Liver (tissue), 3 donors: ENCODE data around the gene APEX1.

Experiments used
- EGR1 ChIP-seq, 2 donors: IDR thresholded peaks; 2 replicates each; pipeline ENCODE4 v1.6.1; 2016 to 2018; ENCODE audit warnings: antibody characterized with exemption in 2 of 2, low read depth in 2 of 2
- FOXA1 ChIP-seq: IDR thresholded peaks from 2 replicates; pipeline ENCODE4 v1.6.1; 2016; ENCODE audit warnings: antibody characterized with exemption
- GABPA ChIP-seq, 2 donors: IDR thresholded peaks in 1 of 2; conservative IDR thresholded peaks in 1 of 2; 2 replicates each; pipeline ENCODE4 v1.6.1; 2016; ENCODE audit warnings: antibody characterized with exemption in 2 of 2, mild to moderate bottlenecking in 1 of 2, moderate library complexity in 1 of 2
- JUND ChIP-seq, 2 donors: IDR thresholded peaks; 2 replicates each; pipeline ENCODE4 v1.6.1; 2016; ENCODE audit warnings: antibody characterized with exemption in 2 of 2
- MAX ChIP-seq: IDR thresholded peaks from 2 replicates; pipeline ENCODE4 v1.6.1; 2016; ENCODE audit warnings: antibody characterized with exemption
- RAD21 ChIP-seq, 2 donors: IDR thresholded peaks; 2 replicates each; pipeline ENCODE4 v1.6.1; 2016; ENCODE audit warnings: antibody characterized with exemption in 2 of 2, mild to moderate bottlenecking in 2 of 2
- YY1 ChIP-seq: IDR thresholded peaks from 2 replicates; pipeline ENCODE4 v1.6.1; 2016; ENCODE audit warnings: antibody characterized with exemption, mild to moderate bottlenecking
- TF ChIP-seq, protein P1 (sequence below): fragments of 150-350 bp; IDR thresholded peaks from 2 replicates; pipeline ENCODE4 v1.5.1; 2017; ENCODE audit warnings: improper control_type of control experiment, low read depth, low read length; ENCODE audit not compliant: missing input control
- TF ChIP-seq, protein P2 (sequence below): IDR thresholded peaks from 2 replicates; pipeline ENCODE4 v1.6.1; 2016; ENCODE audit warnings: antibody characterized with exemption, mild to moderate bottlenecking
- TF ChIP-seq, protein P3 (sequence below): IDR thresholded peaks from 2 replicates; pipeline ENCODE4 v1.6.1; 2016; ENCODE audit warnings: antibody characterized with exemption
- donor health status: healthy.
- donor health status: healthy.

- TF ChIP-seq, protein P1, sequence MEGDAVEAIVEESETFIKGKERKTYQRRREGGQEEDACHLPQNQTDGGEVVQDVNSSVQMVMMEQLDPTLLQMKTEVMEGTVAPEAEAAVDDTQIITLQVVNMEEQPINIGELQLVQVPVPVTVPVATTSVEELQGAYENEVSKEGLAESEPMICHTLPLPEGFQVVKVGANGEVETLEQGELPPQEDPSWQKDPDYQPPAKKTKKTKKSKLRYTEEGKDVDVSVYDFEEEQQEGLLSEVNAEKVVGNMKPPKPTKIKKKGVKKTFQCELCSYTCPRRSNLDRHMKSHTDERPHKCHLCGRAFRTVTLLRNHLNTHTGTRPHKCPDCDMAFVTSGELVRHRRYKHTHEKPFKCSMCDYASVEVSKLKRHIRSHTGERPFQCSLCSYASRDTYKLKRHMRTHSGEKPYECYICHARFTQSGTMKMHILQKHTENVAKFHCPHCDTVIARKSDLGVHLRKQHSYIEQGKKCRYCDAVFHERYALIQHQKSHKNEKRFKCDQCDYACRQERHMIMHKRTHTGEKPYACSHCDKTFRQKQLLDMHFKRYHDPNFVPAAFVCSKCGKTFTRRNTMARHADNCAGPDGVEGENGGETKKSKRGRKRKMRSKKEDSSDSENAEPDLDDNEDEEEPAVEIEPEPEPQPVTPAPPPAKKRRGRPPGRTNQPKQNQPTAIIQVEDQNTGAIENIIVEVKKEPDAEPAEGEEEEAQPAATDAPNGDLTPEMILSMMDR, result no peak
- TF ChIP-seq GABPA (IDR thresholded peaks at IDR 0.05 in 1 of 2, conservative IDR thresholded peaks at IDR 0.05 in 1 of 2), result no peak
- TF ChIP-seq JUND (IDR thresholded peaks at IDR 0.05), result no peak
- TF ChIP-seq, protein P2, sequence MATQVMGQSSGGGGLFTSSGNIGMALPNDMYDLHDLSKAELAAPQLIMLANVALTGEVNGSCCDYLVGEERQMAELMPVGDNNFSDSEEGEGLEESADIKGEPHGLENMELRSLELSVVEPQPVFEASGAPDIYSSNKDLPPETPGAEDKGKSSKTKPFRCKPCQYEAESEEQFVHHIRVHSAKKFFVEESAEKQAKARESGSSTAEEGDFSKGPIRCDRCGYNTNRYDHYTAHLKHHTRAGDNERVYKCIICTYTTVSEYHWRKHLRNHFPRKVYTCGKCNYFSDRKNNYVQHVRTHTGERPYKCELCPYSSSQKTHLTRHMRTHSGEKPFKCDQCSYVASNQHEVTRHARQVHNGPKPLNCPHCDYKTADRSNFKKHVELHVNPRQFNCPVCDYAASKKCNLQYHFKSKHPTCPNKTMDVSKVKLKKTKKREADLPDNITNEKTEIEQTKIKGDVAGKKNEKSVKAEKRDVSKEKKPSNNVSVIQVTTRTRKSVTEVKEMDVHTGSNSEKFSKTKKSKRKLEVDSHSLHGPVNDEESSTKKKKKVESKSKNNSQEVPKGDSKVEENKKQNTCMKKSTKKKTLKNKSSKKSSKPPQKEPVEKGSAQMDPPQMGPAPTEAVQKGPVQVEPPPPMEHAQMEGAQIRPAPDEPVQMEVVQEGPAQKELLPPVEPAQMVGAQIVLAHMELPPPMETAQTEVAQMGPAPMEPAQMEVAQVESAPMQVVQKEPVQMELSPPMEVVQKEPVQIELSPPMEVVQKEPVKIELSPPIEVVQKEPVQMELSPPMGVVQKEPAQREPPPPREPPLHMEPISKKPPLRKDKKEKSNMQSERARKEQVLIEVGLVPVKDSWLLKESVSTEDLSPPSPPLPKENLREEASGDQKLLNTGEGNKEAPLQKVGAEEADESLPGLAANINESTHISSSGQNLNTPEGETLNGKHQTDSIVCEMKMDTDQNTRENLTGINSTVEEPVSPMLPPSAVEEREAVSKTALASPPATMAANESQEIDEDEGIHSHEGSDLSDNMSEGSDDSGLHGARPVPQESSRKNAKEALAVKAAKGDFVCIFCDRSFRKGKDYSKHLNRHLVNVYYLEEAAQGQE, result no peak
- no peak for TF ChIP-seq RAD21 (IDR thresholded peaks at IDR 0.05)
- TF ChIP-seq EGR1 (IDR thresholded peaks at IDR 0.05; ENCODE audit: low read depth in 2 of 2), result no peak
- TF ChIP-seq FOXA1, result no peak
- no peak for TF ChIP-seq MAX
- no peak for TF ChIP-seq YY1
- TF ChIP-seq, protein P3, sequence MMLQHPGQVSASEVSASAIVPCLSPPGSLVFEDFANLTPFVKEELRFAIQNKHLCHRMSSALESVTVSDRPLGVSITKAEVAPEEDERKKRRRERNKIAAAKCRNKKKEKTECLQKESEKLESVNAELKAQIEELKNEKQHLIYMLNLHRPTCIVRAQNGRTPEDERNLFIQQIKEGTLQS, result no peak
These were observed 15.5 kb downstream of the APEX1 start for GRCh38 chr14:20470603-20470901.
